Muscle of arm (tissue), 12 donors: ENCODE data around the gene GIPC1. TPM values are rescaled to one million over a fixed set of nuclear protein-coding genes. Genes with fewer than 3 reads are reported as not detected.

ENCODE experiments used
- DNase-seq: peaks from one replicate; pipeline ENCODE4 v3.0.0-alpha.2; 2013
- polyA plus RNA-seq, 12 donors: library from polyadenylated mRNA; unstranded; fragments of 120-200 nt; gene quantifications; one replicate each; pipeline ENCODE4 v1.2.1, GENCODE V29; 2013; ENCODE audit not compliant: insufficient read length in 12 of 12

Gene GIPC1
- polyA plus RNA-seq, 12 donors = 28.6 to 60.6 (median 38.0) TPM; not detected in 1

- peak; percentile 48 for DNase-seq
Observed at GRCh38 chr19:14441041-14441938, 54.6 kb downstream of the GIPC1 start.

GRCh38 chr19:14440049-14440448 is 55.9 kb downstream of the GIPC1 start:
- no peak for DNase-seq

GRCh38 chr19:14439014-14439413 is 56.9 kb downstream of the GIPC1 start:
- no peak for DNase-seq

GRCh38 chr19:14437578-14438140 is 58.3 kb downstream of the GIPC1 start:
- DNase-seq = no peak

- no peak for DNase-seq
Observed at GRCh38 chr19:14435320-14436050, 60.4 kb downstream of the GIPC1 start.

- no peak for DNase-seq
Observed at GRCh38 chr19:14434543-14435319, 61.2 kb downstream of the GIPC1 start.

- no peak for DNase-seq
Observed at GRCh38 chr19:14433554-14434501, 62.1 kb downstream of the GIPC1 start.

- DNase-seq = peak; percentile 55
Observed at GRCh38 chr19:14432791-14433553, 63.0 kb downstream of the GIPC1 start, which contains the start of gene PKN1. PKN1 (plus strand) TSS chr19:14433306; CDS start chr19:14433522, 216 bp downstream.

GRCh38 chr19:14430712-14431111 is 65.2 kb downstream of the GIPC1 start:
- no peak for DNase-seq

GRCh38 chr19:14428882-14429416 is 67.0 kb downstream of the GIPC1 start:
- DNase-seq = no peak

Other genes with a start within 250 kb of the GIPC1 start
- 10 to 100 TPM in 11 of 12 donors, not detected in 1; 36.8 to 69.5 (median 50.5) TPM for gene ADGRE5, start 114.7 kb downstream of the GIPC1 start, polyA plus RNA-seq
- 10 to 100 TPM in 11 of 12 donors, not detected in 1; 35.6 to 55.0 (median 41.8) TPM for gene DDX39A, start 76.8 kb downstream of the GIPC1 start, polyA plus RNA-seq
- 10 to 100 TPM in 11 of 12 donors, not detected in 1; 41.3 to 73.8 (median 53.7) TPM for gene PKN1, start 62.8 kb downstream of the GIPC1 start, polyA plus RNA-seq
- gene PTGER1, start 20.8 kb downstream of the GIPC1 start, polyA plus RNA-seq = under 1 TPM in 3 of 12 donors, not detected in 9; 0.11 to 0.12 (median 0.12) TPM
- 10 to 100 TPM in 11 of 12 donors, not detected in 1; 68.0 to 89.3 (median 76.1) TPM for gene DNAJB1, start 22.3 kb upstream of the GIPC1 start, polyA plus RNA-seq
- 100 to 1,000 TPM in 7 of 12 donors, 10 to 100 TPM in 4, not detected in 1; 73.9 to 183 (median 113) TPM for gene TECR, start 33.5 kb upstream of the GIPC1 start, polyA plus RNA-seq
- 100 to 1,000 TPM in 6 of 12 donors, 10 to 100 TPM in 5, not detected in 1; 56.7 to 137 (median 100) TPM for gene NDUFB7, start 75.9 kb upstream of the GIPC1 start, polyA plus RNA-seq
- gene CLEC17A, start 87.0 kb upstream of the GIPC1 start, polyA plus RNA-seq = under 1 TPM in 4 of 12 donors, not detected in 8; 0.09 to 0.66 (median 0.13) TPM
- under 1 TPM in 5 of 12 donors, not detected in 7; 0.09 to 0.70 (median 0.16) TPM for gene ADGRE3, start 178.7 kb upstream of the GIPC1 start, polyA plus RNA-seq
- 10 to 100 TPM in 11 of 12 donors, not detected in 1; 13.6 to 31.6 (median 17.8) TPM for gene ZNF333, start 193.9 kb upstream of the GIPC1 start, polyA plus RNA-seq